C1 segment of cervical spinal cord (tissue), 14 donors: ENCODE results near the gene EXOC3.

ENCODE experiments used
- DNase-seq, 14 donors: peaks; one replicate each; lab custom pipeline; 2025; lab: John Stamatoyannopoulos, UW

EXOC3 gene

DNA sequence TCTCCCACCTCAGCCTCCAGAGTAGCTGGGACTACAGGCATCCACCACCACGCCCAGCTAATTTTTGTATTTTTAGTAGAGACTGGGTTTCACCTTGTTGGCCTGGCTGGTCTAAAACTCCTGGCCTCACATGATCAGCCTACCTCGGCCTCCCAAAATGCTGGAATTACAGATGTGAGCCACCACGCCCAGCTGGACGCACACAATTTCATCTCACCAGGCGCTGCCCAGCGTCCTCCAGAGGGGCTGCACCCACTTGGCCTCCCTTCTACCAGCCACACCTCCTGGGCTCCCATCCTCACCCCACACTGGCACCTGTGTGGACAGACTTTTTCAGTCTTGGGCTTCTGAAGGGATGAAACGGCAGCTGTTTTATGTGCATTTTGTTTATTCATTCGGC lies 3.8 kb upstream of the EXOC3 start:
- DNase-seq: no peak

DNA sequence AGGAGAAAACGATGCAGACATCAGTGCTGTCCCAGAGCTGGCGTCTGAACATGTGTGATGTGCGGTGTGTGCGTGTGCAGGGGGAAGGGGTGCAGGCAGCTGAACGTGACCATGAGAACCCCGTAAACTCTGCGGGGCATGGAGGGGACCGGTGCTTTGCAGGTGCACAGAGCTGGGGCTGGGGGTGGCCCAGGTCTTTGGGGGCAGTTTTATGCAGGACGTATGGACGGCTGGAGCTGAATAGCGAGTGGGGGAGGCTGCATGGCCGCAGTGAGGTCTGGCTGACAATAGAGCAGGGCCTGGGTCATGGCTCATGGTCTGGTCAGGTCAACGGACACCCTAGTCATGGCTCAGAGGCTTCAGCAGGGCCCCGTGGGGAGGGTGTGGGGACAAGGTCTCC lies 3.3 kb upstream of the EXOC3 start:
- no peak for DNase-seq

DNA sequence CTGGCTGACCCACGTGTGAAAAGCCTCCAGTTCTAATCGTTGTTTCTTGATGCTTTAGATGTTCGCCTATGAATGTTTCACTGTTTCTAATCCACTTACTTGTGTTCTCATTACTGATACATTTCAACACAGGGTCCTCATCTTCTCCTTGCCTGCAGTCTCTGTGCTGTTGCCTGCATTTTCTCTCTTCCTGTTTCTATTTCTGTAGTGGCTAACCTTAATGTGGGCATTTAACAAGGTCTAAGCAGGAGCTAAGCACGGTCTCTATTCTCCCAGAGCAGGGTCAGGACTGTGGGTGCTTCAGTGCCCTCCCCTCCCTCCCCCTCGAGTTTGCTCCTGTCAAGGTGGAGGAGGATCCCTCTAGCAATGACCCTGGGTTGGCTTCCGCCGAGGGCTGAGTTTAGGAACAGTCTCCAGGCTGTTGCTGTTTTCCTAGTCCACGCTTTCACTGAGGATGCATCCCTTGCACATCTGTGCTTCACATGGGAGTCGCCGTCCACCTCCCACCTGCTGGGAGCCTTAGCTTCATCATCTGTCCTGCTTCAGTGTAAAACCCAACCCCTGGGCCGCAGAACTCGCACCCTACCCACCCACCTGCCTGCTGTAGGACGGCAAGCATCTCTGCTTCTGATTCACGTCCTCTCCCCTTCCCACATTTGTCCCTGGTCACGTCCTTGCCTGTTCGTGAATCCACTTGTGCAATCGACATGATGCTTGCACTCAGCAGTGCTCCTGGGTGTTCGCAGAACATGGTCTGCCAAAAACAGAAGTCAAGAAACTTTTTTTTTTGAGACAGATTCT lies 2.4 kb upstream of the EXOC3 start:
- DNase-seq: no peak

GRCh38 chr5:441996-442334 lies 1.0 kb upstream of the EXOC3 start:
- DNase-seq: no peak

GRCh38 chr5:443239-444151 lies 519 bp downstream of the EXOC3 start:
- DNase-seq: peak in 1 of 14 donors; percentile 60

DNA sequence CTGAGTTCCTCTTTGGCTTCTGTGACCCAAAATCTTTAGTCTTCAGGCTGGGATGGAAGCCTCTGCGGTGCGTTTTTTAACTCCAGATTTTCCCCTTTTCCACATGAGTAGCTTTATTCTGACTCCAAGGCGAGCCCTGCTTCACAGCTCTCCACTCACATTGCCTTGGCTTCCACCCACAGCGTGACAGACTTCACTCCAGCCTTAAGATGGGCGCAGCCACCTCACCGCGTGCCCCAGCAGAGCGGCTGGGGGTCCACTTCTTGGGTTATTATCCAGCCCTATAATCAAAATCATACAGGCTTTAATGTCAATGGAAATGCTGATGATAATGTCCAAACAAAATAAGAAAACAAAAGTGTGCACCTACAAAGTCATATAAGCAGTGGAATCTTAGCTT lies 1.2 kb downstream of the EXOC3 start:
- no peak for DNase-seq

DNA sequence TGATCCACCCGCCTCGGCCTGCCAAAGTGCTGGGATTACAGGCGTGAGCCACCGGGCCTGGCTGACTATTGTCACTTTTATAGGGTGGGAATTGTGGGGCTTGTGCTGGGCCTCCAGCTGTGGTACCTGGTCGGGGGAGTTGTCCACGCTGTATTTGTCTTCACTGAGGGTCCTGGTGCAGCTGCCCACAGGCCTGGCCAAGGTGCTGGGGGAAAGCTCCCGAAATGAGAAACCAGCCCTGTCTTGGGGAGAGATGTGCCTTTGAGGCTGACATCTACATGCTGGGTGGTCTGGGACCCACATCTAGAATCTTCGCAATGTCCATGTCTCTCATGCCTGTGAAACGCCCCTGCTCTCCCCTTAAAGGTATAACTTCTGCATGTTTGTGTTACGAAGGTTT lies 2.6 kb downstream of the EXOC3 start:
- DNase-seq: no peak

DNA sequence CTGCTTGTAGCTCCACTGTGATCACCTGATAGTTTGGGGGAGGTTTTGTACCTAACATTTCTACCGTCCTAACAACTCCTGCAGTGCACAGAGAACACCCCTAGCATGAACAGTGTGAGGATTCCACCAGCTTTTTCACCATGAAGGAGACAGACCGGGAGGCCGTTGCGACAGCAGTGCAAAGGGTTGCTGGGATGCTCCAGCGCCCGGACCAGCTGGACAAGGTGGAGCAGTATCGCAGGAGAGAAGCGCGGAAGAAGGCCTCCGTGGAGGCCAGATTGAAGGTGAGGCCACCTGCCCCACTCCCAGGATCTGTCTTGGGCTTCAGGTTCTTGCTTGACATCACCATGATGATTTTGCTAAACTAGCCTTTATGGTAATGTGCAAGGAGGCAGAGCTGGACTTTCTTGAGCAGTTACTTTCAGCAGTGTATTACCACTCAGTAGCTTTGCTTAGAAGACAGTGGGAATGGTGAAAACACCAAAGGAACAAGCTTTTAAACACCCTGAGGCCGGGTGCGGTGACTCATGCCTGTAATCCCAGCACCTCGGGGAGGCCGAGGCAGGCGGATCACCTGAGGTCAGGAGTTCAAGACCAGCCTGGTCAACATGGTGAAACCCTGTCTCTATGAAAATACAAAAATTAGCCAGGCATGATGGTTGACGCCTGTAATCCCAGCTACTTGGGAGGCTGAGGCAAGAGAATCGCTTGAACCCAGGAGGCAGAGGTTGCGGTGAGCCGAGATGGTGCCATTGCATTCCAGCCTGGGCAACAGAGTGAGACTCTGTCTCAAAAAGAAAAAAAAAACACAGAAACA lies 3.3 kb downstream of the EXOC3 start:
- DNase-seq: no peak

DNA sequence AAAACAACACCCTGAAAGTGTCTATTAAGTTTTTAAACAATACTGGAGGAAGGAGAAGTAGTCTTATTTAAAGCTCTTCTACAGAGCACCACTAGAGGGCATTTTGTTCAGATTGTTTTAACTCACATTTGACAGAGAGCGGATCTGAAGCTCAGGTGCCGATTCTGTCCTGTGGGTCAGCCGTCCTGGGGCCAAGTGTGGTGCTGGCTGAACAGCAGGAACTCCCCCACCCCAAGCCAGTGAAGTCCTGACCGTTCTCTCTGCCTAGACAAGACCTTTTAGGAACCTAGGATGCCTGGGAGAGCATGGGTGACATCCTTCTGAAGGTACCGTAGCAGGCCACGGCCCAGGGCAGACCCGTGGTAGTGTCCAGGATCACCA lies 3.9 kb downstream of the EXOC3 start:
- no peak for DNase-seq

GRCh38 chr5:447501-447900 lies 4.5 kb downstream of the EXOC3 start:
- DNase-seq: no peak

- peak in 10 of 14 donors; percentile 45 to 90 (median 70) for DNase-seq
These were observed 5.2 kb downstream of the EXOC3 start for GRCh38 chr5:448061-448765.

- peak in 4 of 14 donors; percentile 70 to 90 (median 76) for DNase-seq
These were observed 5.8 kb downstream of the EXOC3 start for GRCh38 chr5:448766-449090.

DNA sequence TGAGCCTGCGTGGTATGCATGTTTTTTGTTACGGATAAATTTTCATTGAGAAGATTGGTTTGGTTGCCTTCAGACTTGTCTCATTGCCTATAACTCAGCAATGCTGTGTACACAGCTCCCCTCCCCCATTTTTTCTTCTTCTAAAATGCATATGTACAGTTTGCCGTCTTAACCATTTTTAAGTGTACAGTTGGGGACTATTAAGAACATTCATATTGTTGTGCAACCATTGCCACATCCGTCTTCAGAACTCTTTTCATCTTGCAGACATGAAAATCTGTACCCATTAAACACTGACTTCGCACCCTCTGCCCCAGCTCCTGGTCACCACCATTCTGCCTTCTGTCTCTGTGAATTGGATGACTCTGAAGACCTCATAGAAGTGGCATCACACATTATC lies 6.2 kb downstream of the EXOC3 start:
- no peak for DNase-seq

DNA sequence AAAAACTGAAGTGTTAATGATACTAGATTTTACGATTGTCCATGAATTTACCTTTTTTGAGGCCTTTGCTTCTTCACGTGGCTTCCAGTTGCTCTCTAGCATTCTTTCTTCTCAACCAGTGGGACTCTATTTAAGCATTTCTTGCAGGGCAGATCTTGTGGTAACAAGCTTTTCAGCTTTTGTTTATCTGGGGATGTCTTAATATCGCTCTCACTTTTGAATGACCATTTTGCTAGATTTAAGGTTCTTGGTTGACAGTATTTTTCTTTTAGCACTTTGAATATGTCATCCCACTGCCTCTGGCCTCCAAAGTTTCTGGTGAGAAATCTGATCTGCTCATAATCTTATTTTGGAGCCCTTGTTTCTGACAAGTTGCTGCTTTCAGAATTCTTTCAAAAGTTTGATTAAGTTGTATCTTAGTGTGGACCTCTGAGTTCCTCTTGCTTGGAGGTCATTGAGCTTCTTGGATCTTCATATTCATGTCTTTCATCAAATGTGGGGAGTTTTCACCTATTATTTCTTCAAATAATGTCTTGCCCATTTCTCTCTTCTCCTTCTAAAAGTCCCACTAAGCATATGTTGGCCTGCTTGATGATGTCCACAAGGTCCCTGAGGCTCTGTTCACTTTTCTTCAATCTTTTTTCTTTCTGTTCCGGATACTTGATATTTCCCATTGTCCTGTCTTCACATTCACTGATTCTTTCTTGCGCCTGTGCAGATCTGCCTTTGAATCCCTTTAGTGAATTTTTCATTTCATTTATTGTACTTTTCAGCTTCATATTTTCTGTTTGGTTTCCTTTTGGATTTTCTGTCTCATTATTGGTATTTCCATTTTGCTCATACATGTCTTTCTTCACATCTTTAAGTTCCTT lies 8.8 kb downstream of the EXOC3 start:
- no peak for DNase-seq

- no peak for DNase-seq
These were observed 10.2 kb downstream of the EXOC3 start for GRCh38 chr5:452978-453710.

GRCh38 chr5:453725-454481 lies 10.9 kb downstream of the EXOC3 start:
- no peak for DNase-seq

DNA sequence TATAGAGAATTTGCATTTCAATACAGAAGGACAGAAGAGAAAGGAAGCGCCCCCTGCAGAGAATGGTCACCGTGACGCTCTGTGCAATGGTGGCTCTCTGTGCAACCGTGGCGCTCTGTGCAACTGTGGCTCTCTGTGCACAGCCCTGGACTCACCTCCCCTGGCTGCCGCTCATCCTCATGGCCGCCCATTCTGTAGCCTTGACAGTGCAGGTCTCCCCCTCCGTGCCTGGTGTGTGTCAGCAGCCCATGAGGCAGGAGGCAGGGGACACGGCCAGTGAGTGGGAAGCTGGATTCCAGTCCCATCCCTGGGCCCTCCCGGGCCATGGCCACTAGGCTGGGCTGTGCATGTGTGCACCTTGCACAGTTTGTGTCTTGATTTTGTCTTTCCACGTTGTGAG lies 12.0 kb downstream of the EXOC3 start:
- DNase-seq: no peak

DNA sequence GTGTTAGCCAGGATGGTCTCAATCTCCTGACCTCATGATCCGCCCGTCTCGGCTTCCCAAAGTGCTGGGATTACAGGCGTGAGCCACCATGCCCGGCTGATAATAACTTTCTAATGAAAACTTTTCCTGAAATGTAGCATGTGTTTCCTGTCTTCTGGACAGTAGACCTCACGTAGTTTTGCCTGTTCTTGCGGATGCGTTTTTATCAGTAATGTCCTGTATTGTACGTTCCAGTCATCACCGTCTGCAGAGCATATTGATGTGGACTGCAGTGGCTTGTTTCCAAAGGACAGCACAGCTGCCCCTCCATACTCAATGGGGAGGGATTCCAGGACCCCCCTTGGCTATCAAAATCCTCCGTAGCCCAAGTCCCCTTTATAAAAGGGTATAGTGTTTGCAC lies 12.8 kb downstream of the EXOC3 start:
- no peak for DNase-seq
